Activated naive CD4-positive, alpha-beta T cell treated with anti-CD3 and anti-CD28 coated beads, Interleukin-2, amount 50 U/mL, for 24 hours (primary cell): Measurements from ENCODE around the gene SLC52A3.
"Not testable (repeated sequence)": the region's sequence is repeated elsewhere in the genome, so short reads cannot be mapped to it uniquely, and the experiment has no call there.

Experiments
- H3K27ac Mint-ChIP-seq: one replicate; pipeline ENCODE4 v1.8.0; 2021; ENCODE audit warnings: mild to moderate bottlenecking, mixed read lengths
- H3K27me3 Mint-ChIP-seq: one replicate; pipeline ENCODE4 v1.8.0; 2021; ENCODE audit warnings: mixed read lengths
- H3K36me3 Mint-ChIP-seq: one replicate; pipeline ENCODE4 v1.8.0; 2021; ENCODE audit warnings: mixed read lengths
- H3K4me1 Mint-ChIP-seq: one replicate; pipeline ENCODE4 v1.8.0; 2021; ENCODE audit warnings: mixed read lengths
- H3K4me3 Mint-ChIP-seq: one replicate; pipeline ENCODE4 v1.8.0; 2021; ENCODE audit warnings: mild to moderate bottlenecking, mixed read lengths
- H3K9me3 Mint-ChIP-seq: one replicate; pipeline ENCODE4 v1.8.0; 2021; ENCODE audit warnings: mixed read lengths

The SLC52A3 gene

DNA sequence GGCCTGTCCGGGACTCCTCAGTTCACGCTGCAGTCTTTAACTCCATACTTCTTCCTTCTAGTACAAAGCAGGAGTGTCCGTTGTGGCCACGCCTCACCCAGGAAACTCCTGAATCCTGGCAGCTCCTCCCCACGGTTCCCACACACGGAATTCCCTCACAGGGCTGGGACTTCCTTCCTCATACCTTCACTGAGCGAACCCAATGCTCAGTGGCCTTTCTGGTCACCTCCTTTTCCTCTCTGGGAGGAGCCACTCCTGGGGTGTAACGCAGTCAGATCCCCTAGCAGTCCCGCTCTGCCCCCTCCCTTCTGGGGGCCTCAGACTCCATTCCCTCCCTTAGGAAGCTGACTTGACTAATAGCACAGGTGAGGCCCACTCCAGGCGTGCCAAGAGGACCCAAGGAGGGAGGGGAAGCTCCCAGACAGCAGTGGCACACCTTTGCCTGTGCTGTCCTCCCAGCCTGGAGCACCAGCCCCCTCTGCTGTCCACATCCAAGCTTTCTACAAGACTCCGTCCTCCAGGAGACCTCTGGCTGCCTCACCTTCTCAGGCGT is at the start of gene SLC52A3:
Gene SLC52A3 (minus strand): TSS at position 75 of the 553 bp plus-strand sequence. CDS start 2,726 bp downstream, outside the sequence.
- Mint-ChIP-seq H3K27ac (no peak within 1 kb of the TSS), H3K36me3 (no peaks in the 10 kb centered on the region), H3K27me3 (peaks cover 2% of the 10 kb centered on the region), H3K4me3 (no peak within 1 kb of the TSS), H3K4me1 (no peaks in the 10 kb centered on the region), H3K9me3 (no peaks in the 10 kb centered on the region)

DNA sequence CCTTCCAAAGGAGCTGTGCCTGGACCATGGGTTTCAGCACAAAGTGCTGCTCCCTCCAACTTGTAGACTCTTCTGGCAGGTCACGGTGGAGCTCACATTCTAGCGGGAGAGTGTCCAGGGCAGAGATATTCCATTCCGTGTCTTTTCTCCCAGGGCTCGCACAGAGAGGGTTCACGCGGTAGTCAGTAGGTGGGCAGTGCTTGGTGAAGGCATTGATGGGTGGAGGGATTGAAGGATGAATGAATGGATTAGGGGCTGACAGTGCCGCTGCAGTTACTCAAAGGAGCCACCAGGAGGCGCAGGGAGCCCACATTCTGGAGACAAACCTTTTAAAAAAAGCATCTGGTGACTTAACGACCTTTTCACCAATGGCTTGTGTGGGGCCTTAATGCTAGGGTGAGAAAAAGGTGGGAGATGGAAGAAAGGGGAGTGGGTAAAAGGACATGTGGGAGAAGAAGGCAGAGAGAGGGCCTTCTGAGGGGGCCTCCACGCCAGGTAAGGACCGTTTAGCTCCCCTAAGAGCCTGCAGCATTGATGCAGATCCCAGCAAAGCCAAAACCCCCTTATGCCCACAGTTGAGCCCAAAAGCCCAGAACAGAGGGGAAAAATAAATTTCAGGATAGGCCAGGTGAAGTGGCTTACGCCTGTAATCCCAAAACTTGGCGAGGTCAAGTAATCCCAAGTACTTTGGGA is 47.8 kb upstream of the SLC52A3 start:
- Mint-ChIP-seq H3K36me3 (no peaks in the 10 kb centered on the region), H3K4me3 (no peak overlapping the region), H3K27me3 (peaks cover 2% of the 10 kb centered on the region), H3K27ac (peak overlapping the region; percentile 9), H3K9me3 (no peaks in the 10 kb centered on the region), H3K4me1 (peaks cover 4% of the 10 kb centered on the region)

DNA sequence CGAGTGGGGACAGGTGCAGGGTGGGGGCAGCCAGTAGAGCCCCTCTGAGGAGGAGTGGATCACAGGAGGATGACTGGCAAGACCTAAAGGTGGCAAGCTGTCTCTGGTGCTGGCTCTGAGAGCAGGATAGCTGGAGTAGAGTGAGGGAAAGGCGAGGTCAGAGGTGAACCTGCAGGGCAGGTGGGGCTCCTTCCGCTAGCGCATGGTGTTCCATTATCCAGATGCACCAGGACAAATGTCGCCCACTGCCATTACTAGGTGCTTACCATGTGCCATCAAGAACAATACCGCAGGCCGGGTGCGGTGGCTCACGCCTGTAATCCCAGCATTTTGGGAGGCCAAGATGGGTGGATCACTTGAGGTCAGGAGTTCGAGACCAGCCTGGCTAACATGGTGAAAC is 46.9 kb upstream of the SLC52A3 start:
- H3K36me3 Mint-ChIP-seq = no peaks in the 10 kb centered on the region
- H3K9me3 Mint-ChIP-seq = no peaks in the 10 kb centered on the region
- no peak overlapping the region for H3K27ac Mint-ChIP-seq
- H3K4me1 Mint-ChIP-seq = peaks cover 4% of the 10 kb centered on the region
- peaks cover 2% of the 10 kb centered on the region for H3K27me3 Mint-ChIP-seq
- H3K4me3 Mint-ChIP-seq = no peak overlapping the region

DNA sequence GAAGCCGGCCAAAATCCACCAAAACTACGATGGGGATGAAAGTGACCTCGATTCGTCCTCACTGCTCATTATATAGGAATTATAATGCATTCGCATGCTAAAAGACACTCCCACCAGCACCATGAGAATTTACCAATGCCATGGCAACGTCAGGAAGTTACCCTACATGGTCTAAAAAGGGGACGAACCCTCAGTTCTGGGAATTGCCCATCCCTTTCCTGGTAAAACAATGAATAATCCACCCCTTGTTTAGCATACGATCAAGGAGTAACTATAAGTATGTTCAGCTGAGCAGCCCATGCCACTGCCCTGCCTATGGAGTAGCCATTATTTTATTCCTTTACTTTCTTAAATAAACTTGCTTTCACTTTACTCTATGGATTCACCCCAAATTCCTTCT is 45.1 kb upstream of the SLC52A3 start:
- H3K9me3 Mint-ChIP-seq = no peaks in the 10 kb centered on the region
- peaks cover 2% of the 10 kb centered on the region for H3K27me3 Mint-ChIP-seq
- H3K27ac Mint-ChIP-seq = no peak overlapping the region
- no peak overlapping the region for H3K4me3 Mint-ChIP-seq
- H3K36me3 Mint-ChIP-seq = no peaks in the 10 kb centered on the region
- H3K4me1 Mint-ChIP-seq = peaks cover 4% of the 10 kb centered on the region

DNA sequence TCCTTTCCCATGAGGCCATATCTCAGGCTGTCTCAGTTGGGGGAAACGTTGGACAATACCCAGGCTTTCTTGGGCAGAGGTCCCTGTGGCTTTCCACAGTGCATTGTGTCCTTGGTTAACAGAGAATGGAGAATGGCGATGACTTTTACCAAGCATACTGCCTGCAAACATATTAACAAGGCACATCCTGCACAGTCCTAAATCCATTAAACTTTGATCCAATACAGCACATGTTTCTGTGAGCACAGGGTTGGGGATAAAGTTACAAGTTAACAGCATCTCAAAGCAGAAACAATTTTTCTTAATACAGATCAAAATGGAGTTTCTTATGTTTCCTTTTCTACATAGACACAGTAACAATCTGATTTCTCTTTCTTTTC is 44.1 kb upstream of the SLC52A3 start:
- H3K27me3 Mint-ChIP-seq, H3K36me3 Mint-ChIP-seq, H3K4me3 Mint-ChIP-seq, H3K27ac Mint-ChIP-seq, H3K9me3 Mint-ChIP-seq, H3K4me1 Mint-ChIP-seq: not testable (repeated sequence)

DNA sequence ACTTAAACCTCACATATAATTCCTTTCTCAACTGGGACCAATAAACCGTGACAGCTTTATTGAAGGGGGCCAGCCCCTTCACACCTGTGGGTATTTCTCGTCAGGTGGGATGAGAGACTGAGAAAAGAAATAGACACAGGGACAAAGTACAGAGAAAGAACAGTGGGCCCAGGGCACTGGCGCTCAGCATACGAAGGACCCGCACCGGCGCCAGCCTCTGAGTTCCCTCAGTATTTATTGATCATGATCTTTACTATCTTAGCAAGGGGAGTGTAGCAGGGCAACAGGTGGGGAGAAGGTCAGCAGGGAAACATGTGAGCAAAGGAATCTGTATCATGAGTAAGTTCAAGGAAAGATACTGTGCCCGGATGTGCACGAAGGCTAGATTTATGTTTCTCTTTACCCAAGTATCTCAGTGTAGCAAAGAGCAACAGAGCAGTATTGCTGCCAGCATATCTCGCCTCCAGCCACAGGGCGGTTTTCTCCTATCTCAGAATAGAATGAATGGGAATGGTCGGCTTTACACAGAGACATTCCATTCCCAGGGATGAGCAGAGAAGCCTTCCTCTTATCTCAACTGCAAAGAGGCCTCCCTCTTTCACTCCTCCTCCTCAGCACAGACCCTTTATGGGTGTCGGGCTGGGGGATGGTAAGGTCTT is 43.6 kb upstream of the SLC52A3 start:
- not testable (repeated sequence) for H3K4me1 Mint-ChIP-seq, H3K27me3 Mint-ChIP-seq, H3K9me3 Mint-ChIP-seq, H3K36me3 Mint-ChIP-seq, H3K27ac Mint-ChIP-seq, H3K4me3 Mint-ChIP-seq

DNA sequence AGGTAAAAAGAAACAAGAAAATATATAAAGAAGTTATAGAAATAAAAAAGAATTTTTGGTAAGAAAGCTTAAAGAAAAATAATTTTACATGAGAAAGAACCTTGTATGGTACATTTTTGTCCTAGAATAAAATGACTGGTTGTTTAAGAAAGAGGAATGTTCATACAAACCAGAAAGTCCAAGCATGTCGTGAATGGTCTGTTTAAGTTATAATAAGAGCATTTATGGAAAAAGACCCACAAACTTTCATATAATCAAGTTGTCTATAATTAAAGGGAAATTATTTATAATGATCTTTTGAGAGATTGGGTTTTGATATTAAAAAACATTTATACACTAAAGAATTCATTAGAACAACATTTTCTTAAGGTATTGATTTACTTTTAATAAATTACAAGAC is 37.4 kb upstream of the SLC52A3 start:
- H3K4me1 Mint-ChIP-seq = no peaks in the 10 kb centered on the region
- peaks cover 7% of the 10 kb centered on the region for H3K27me3 Mint-ChIP-seq
- no peaks in the 10 kb centered on the region for H3K36me3 Mint-ChIP-seq
- no peaks in the 10 kb centered on the region for H3K9me3 Mint-ChIP-seq
- no peak overlapping the region for H3K27ac Mint-ChIP-seq
- no peak overlapping the region for H3K4me3 Mint-ChIP-seq

DNA sequence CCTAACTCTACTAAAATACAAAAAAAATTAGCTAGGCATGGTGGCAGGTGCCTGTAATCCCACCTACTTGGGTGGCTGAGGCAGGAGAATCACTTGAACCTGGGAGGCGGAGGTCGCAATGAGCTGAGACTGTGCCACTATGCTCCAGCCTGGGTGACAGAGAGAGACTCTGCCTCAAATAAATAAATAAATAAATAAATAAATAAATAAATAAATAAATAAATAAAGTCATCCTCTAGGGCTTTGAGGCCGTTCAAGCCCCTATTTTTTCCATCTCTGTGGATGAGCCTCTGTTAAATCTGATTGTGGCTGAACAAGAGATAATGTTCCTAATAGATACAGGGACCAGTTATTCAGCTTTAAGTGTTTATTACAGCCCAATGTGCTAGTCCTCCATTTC is 33.4 kb upstream of the SLC52A3 start:
- H3K27me3 Mint-ChIP-seq = peaks cover 11% of the 10 kb centered on the region

DNA sequence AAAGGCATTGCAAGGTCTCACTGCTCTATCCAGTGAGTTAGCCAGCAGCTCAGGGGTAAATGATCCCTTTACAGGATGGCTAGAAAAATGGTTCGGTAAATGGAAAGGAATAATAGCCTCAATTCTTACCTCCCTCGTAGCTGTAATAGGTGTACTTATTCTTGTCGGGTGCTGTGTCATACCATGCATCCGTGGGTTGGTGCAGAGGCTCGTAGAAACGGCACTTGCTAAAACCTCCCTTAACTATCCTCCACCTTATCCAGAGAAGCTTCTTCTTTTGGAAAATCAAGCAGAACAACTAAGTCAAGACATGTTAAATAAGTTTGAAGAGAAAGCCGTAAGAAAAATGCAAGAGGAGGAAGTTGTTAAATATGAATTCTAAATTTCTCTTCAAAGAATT is 31.7 kb upstream of the SLC52A3 start:
- not testable (repeated sequence) for H3K4me3 Mint-ChIP-seq, H3K4me1 Mint-ChIP-seq, H3K9me3 Mint-ChIP-seq, H3K27ac Mint-ChIP-seq, H3K36me3 Mint-ChIP-seq
- H3K27me3 Mint-ChIP-seq = peaks cover 11% of the 10 kb centered on the region

More for the DNA sequence above, 33.4 kb upstream of the SLC52A3 start:
- no peak overlapping the region for H3K27ac Mint-ChIP-seq
- H3K4me3 Mint-ChIP-seq = no peak overlapping the region
- no peaks in the 10 kb centered on the region for H3K9me3 Mint-ChIP-seq
- no peaks in the 10 kb centered on the region for H3K4me1 Mint-ChIP-seq
- no peaks in the 10 kb centered on the region for H3K36me3 Mint-ChIP-seq

DNA sequence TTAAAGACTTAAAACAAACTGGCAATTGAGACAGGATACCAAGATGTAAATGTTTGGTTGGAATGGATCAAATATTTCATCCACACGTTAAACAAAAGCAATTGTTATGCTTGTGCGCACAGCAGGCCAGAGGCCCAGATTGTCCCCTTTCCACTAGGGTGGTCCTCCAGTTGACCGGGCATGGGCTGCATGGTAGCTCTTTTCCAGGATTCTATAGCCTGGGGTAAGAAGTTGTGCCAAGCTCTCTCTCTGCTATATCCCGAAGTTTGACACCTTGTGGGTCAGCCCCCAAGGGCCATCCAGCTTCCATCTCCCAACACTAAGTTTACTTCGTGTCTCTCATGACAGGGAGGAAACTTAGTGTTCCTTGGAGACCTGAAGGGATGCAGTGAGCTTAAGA is 30.4 kb upstream of the SLC52A3 start:
- peaks cover 15% of the 10 kb centered on the region for H3K27me3 Mint-ChIP-seq
- not testable (repeated sequence) for H3K36me3 Mint-ChIP-seq, H3K4me1 Mint-ChIP-seq, H3K27ac Mint-ChIP-seq, H3K9me3 Mint-ChIP-seq, H3K4me3 Mint-ChIP-seq

DNA sequence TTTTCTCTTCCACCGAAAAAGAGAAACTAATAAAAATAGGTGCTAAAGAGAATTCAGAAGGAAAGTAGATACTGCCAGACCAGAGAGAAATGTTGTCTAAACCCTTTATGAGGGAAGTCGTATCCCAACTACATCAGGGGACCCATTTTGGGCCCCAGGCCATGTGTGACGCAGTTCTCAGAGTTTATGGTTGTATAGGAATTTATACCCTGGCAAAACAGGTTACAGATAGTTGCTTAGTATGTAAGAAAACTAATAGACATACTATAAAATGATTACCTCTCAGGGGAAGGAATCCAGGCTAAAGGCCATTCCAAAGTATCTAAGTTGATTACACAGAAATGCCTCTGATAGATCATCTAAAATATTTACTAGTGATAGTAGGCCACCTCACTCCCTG is 28.6 kb upstream of the SLC52A3 start:
- H3K27me3 Mint-ChIP-seq = peaks cover 15% of the 10 kb centered on the region
- H3K27ac Mint-ChIP-seq = no peak overlapping the region

DNA sequence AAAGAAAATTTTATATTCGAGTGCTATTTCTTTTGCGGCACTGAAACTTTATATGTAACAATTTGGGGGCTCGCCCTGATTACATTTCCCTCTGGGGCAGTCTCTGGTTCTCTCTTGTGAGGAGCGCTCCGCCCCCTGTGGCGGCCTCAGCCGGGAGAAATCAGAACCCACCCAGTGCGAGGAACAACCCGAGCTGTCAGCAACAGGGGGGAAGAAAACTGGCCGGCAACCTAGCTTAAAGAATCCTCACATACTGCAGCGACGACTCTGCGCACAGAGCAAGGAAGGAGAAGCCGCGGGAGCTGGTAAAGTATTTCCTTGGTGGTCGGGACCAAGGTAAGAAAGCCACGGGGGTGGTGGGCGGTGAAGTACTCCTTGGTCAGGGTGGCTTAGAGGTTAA is 23.9 kb upstream of the SLC52A3 start:
- no peak overlapping the region for H3K27ac Mint-ChIP-seq
- peaks cover 20% of the 10 kb centered on the region for H3K9me3 Mint-ChIP-seq
- H3K4me1 Mint-ChIP-seq = no peaks in the 10 kb centered on the region
- H3K36me3 Mint-ChIP-seq = peaks cover 3% of the 10 kb centered on the region
- no peak overlapping the region for H3K4me3 Mint-ChIP-seq
- peaks cover 24% of the 10 kb centered on the region for H3K27me3 Mint-ChIP-seq

More for the DNA sequence above, 28.6 kb upstream of the SLC52A3 start:
- Mint-ChIP-seq H3K9me3 (peaks cover 12% of the 10 kb centered on the region), H3K4me1 (no peaks in the 10 kb centered on the region), H3K4me3 (no peak overlapping the region), H3K36me3 (peaks cover under 1% of the 10 kb centered on the region)

DNA sequence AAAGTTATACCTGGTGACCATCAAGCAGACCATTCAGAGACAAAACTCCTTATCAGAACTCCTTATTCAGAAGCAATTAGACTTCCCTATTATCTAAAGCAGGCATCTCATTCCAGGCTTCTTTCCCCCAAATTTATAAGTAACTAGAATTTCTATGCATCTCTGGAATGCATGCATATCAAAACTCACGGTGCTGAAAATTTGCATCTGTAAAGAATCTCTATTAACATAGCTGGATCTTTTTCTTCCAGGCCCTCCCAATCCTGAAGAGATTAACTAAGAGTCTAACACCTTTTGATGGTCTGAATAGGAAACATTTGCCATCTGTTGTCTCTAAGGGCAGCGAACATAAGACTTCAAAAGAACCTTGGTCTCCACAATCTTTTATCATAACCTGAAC is 22.8 kb upstream of the SLC52A3 start:
- H3K4me3 Mint-ChIP-seq = no peak overlapping the region
- H3K27me3 Mint-ChIP-seq = peaks cover 24% of the 10 kb centered on the region
- peaks cover 3% of the 10 kb centered on the region for H3K36me3 Mint-ChIP-seq
- H3K27ac Mint-ChIP-seq = no peak overlapping the region
- peaks cover 20% of the 10 kb centered on the region for H3K9me3 Mint-ChIP-seq
- no peaks in the 10 kb centered on the region for H3K4me1 Mint-ChIP-seq

DNA sequence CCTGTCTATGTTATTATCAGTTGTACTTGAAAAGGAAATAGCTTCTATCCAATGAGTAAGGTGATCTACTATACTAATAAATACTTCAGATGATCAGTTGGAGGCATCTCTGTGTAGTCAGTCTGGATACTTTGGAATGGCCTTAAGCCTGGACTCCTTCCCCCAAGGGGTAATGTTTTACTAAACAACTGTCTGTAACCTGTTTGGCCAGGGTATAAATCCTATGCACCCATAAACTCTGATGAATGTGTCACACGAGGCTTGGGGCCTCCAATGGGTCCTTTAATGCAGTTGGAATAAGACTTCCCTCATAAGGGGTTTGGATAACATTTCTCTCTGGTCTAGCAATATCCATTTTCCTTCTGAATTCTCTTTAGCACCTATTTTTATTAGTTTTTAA is 19.5 kb upstream of the SLC52A3 start:
- H3K27ac Mint-ChIP-seq = no peak overlapping the region
- no peak overlapping the region for H3K4me3 Mint-ChIP-seq
- peaks cover 3% of the 10 kb centered on the region for H3K36me3 Mint-ChIP-seq
- peaks cover 31% of the 10 kb centered on the region for H3K9me3 Mint-ChIP-seq
- no peaks in the 10 kb centered on the region for H3K4me1 Mint-ChIP-seq
- H3K27me3 Mint-ChIP-seq = peaks cover 18% of the 10 kb centered on the region

DNA sequence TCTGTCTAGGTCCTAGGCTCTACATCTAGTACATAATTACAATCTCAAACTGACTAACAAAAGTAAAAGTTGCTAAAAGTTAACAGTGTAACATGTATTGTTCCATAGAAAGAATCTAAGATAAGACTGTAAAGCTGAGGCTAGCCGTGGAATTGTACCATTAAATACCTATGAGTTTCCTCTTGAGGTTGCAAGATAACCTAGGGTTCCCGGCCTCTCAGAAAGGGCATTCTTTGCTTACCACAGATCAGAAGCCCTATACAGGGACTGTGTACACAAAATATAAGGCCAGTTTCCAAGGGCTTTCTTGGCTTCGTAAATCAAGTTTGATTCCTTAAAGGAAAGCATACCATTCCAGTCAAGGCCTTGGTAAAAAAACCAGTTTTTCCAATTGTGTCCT is 11.5 kb upstream of the SLC52A3 start:
- Mint-ChIP-seq H3K36me3 (no peaks in the 10 kb centered on the region), H3K4me1 (no peaks in the 10 kb centered on the region), H3K9me3 (peaks cover 13% of the 10 kb centered on the region), H3K4me3 (no peak overlapping the region), H3K27me3 (no peaks in the 10 kb centered on the region), H3K27ac (no peak overlapping the region)

DNA sequence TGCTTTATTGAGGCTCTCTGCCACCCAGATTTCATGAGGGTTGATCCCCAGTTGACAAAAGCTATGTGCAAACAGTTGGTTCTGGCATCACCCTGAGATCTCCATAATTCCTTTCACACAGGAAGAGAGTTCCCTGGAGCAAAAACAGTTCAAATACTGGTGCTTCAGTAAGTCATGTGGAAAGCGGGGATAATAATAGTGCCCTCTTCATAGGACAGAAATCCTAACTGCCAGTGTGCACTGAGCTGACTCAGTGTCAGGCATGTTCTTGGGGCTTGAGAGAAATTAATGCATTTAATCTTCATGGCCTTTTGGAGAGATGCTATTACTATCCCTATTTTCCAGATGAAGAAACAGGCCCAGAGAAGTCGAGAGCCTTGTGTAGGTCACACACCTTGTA is 7.9 kb upstream of the SLC52A3 start:
- Mint-ChIP-seq H3K4me1 (no peaks in the 10 kb centered on the region), H3K4me3 (no peak overlapping the region), H3K27ac (no peak overlapping the region), H3K27me3 (no peaks in the 10 kb centered on the region), H3K36me3 (no peaks in the 10 kb centered on the region), H3K9me3 (no peaks in the 10 kb centered on the region)
